Measurements from ENCODE around the gene SCN11A.

The SCN11A gene

GRCh38 chr3:39022286-39022630, 29.5 kb downstream of the SCN11A start:
- Histone ChIP-seq H3F3A (ENCODE audit: insufficient read depth, low read length) (no peaks in the 10 kb centered on the region), H3K79me2 (ENCODE audit: low read length) (no peaks in the 10 kb centered on the region), H3K36me3 (replicated peaks; ENCODE audit: insufficient read depth, low read length) (no peaks in the 10 kb centered on the region), H2AFZ (ENCODE audit: low read length) (no peak overlapping the region), H3K27ac (ENCODE audit: low read length) (no peak overlapping the region), H3K4me1 (ENCODE audit: low read length) (no peaks in the 10 kb centered on the region), H3K9me2 (replicated peaks; ENCODE audit: insufficient read depth, low read length) (no peaks in the 10 kb centered on the region), H3K9me3 (replicated peaks; ENCODE audit: insufficient read depth, low read length) (no peaks in the 10 kb centered on the region), H4K20me1 (ENCODE audit: insufficient read depth, low read length) (no peaks in the 10 kb centered on the region), H3K27me3 (replicated peaks; ENCODE audit: insufficient read depth, low read length) (no peaks in the 10 kb centered on the region), H3K4me2 (ENCODE audit: low read depth, low read length) (no peak overlapping the region), H3K4me3 (ENCODE audit: low read length) (no peak overlapping the region), H3K9ac (ENCODE audit: low read length) (no peak overlapping the region)
- DNase-seq, result no peak
- TF ChIP-seq CTCF (IDR thresholded peaks at IDR 0.05; ENCODE audit: low read length) (no peak), EZH2phosphoT487 (IDR thresholded peaks at IDR 0.05; ENCODE audit: low read length) (no peak), EZH2 (optimal IDR thresholded peaks at IDR 0.05; ENCODE audit: low read depth, low read length) (no peak)

- H3F3A ChIP-seq (ENCODE audit: insufficient read depth, low read length), result no peaks in the 10 kb centered on the region
- H2AFZ ChIP-seq (ENCODE audit: low read length), result no peak overlapping the region
- H3K9me2 ChIP-seq (replicated peaks; ENCODE audit: insufficient read depth, low read length), result no peaks in the 10 kb centered on the region
- no peaks in the 10 kb centered on the region for H4K20me1 ChIP-seq (ENCODE audit: insufficient read depth, low read length)
- no peak overlapping the region for H3K4me3 ChIP-seq (ENCODE audit: low read length)
- H3K4me1 ChIP-seq (ENCODE audit: low read length), result no peaks in the 10 kb centered on the region
- no peaks in the 10 kb centered on the region for H3K9me3 ChIP-seq (replicated peaks; ENCODE audit: insufficient read depth, low read length)
- H3K4me2 ChIP-seq (ENCODE audit: low read depth, low read length), result no peak overlapping the region
- H3K79me2 ChIP-seq (ENCODE audit: low read length), result no peaks in the 10 kb centered on the region
- H3K27me3 ChIP-seq (replicated peaks; ENCODE audit: insufficient read depth, low read length), result no peaks in the 10 kb centered on the region
- H3K9ac ChIP-seq (ENCODE audit: low read length), result no peak overlapping the region
- H3K36me3 ChIP-seq (replicated peaks; ENCODE audit: insufficient read depth, low read length), result no peaks in the 10 kb centered on the region
- no peak for TF ChIP-seq EZH2 (optimal IDR thresholded peaks at IDR 0.05; ENCODE audit: low read depth, low read length)
- no peak for TF ChIP-seq EZH2phosphoT487 (IDR thresholded peaks at IDR 0.05; ENCODE audit: low read length)
- TF ChIP-seq CTCF (IDR thresholded peaks at IDR 0.05; ENCODE audit: low read length), result no peak
- no peak for DNase-seq
- H3K27ac ChIP-seq (ENCODE audit: low read length), result no peak overlapping the region
These were observed 30.1 kb downstream of the SCN11A start for GRCh38 chr3:39021465-39022285.

- H3K4me2 ChIP-seq (ENCODE audit: low read depth, low read length), result no peak overlapping the region
- H3K27ac ChIP-seq (ENCODE audit: low read length), result no peak overlapping the region
- no peaks in the 10 kb centered on the region for H3K4me1 ChIP-seq (ENCODE audit: low read length)
- no peak for DNase-seq
- TF ChIP-seq EZH2phosphoT487 (IDR thresholded peaks at IDR 0.05; ENCODE audit: low read length) (no peak), CTCF (IDR thresholded peaks at IDR 0.05; ENCODE audit: low read length) (no peak), EZH2 (optimal IDR thresholded peaks at IDR 0.05; ENCODE audit: low read depth, low read length) (no peak)
- no peak overlapping the region for H2AFZ ChIP-seq (ENCODE audit: low read length)
- no peaks in the 10 kb centered on the region for H3F3A ChIP-seq (ENCODE audit: insufficient read depth, low read length)
- no peak overlapping the region for H3K9ac ChIP-seq (ENCODE audit: low read length)
- H3K79me2 ChIP-seq (ENCODE audit: low read length), result no peaks in the 10 kb centered on the region
- no peak overlapping the region for H3K4me3 ChIP-seq (ENCODE audit: low read length)
- H3K27me3 ChIP-seq (replicated peaks; ENCODE audit: insufficient read depth, low read length), result no peaks in the 10 kb centered on the region
- no peaks in the 10 kb centered on the region for H3K9me3 ChIP-seq (replicated peaks; ENCODE audit: insufficient read depth, low read length)
- H4K20me1 ChIP-seq (ENCODE audit: insufficient read depth, low read length), result no peaks in the 10 kb centered on the region
- H3K36me3 ChIP-seq (replicated peaks; ENCODE audit: insufficient read depth, low read length), result no peaks in the 10 kb centered on the region
- H3K9me2 ChIP-seq (replicated peaks; ENCODE audit: insufficient read depth, low read length), result no peaks in the 10 kb centered on the region
These were observed 30.7 kb downstream of the SCN11A start for GRCh38 chr3:39021029-39021428.

Measured in MM.1S (cell line).